ENCODE measurements around the gene PRAME. TPM values are rescaled to one million over a fixed set of nuclear protein-coding genes. Genes with fewer than 3 reads are reported as not detected.

The PRAME gene
- total and polyA plus RNA-seq, 12 donors: 0.22 to 0.49 (median 0.41) TPM; not detected in 8

- no peak for ATAC-seq
- no peak for DNase-seq
- intact Hi-C loops (cut with DNase I): no loop called here
- Histone ChIP-seq H3K4me3 (no peak overlapping the region), H3K4me1 (peaks cover 0 to 5% (median 0%) of the 10 kb centered on the region in 9 donors), H3K9me3 (peaks cover 0 to 4% (median 0%) of the 10 kb centered on the region in 11 donors), H3K36me3 (no peaks in the 10 kb centered on the region), H3K27me3 (peaks cover 0 to 31% (median 21%) of the 10 kb centered on the region in 7 donors), H3K27ac (no peak overlapping the region)
- 81 to 90% methylated on average over 2 of the region's 2 CpGs for WGBS, 2 donors
- TF ChIP-seq CTCF (IDR thresholded peaks at IDR 0.05): no peak
Measured at GRCh38 chr22:22545084-22545483, 14.0 kb downstream of the PRAME start.

DNA sequence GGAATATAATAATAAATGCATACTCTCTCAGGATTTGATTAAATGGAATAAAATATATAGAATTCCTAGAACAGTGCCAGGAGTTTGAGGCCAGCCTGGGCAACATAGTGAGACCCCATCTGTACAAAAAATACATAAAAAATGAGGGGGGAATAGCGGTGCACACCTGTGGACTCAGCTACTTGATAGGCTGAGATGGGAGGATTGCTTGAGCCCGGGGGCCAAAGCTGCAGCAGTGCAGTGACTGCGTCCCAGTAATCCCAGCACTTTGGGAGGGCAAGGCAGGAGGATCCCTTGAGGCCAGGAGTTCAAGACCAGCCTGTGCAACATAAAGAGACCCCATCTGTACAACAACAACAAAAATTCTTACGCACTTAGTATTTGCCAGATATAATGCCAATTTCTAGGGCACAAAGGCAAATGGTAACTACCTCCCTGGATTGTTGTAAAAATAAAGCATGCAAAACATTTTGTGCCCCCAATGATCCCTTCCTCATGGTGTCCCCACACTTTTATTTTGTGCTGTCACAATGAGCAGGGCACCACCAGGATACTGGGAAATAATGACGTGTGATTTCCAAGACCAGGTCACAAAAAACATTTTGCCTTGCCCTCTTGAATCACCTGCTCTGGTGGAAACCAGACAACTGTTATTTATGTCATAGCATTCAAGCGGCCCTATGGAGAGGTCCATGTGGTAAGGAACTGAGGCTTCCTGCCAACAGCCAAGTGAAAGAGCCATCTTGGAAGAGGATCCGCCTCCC lies 20.7 kb downstream of the PRAME start:
- no peak for ATAC-seq
- no peak overlapping the region for H3K4me3 ChIP-seq
- peaks cover 0 to 8% (median 0%) of the 10 kb centered on the region in 11 donors for H3K9me3 ChIP-seq
- no peaks in the 10 kb centered on the region for H3K4me1 ChIP-seq
- no peak for DNase-seq
- H3K27me3 ChIP-seq: peaks cover 0 to 24% (median 14%) of the 10 kb centered on the region in 7 donors
- WGBS, 2 donors: 76 to 80% methylated on average over 7 of the region's 7 CpGs
- intact Hi-C loops (cut with DNase I): no loop called here
- no peak overlapping the region for H3K27ac ChIP-seq
- no peaks in the 10 kb centered on the region for H3K36me3 ChIP-seq
- no peak for TF ChIP-seq CTCF (IDR thresholded peaks at IDR 0.05)

- H3K4me1 ChIP-seq: no peaks in the 10 kb centered on the region
- peaks cover 0 to 18% (median 7%) of the 10 kb centered on the region in 7 donors for H3K27me3 ChIP-seq
- H3K9me3 ChIP-seq: peaks cover 0 to 8% (median 0%) of the 10 kb centered on the region in 11 donors
- H3K36me3 ChIP-seq: no peaks in the 10 kb centered on the region
- ATAC-seq: no peak
- no peak overlapping the region for H3K4me3 ChIP-seq
- WGBS, 2 donors: 20 to 39% methylated on average over 1 of the region's 1 CpG
- no peak for DNase-seq
- intact Hi-C loops (cut with DNase I): no loop called here
- H3K27ac ChIP-seq: no peak overlapping the region
- no peak for TF ChIP-seq CTCF (IDR thresholded peaks at IDR 0.05)
Measured at GRCh38 chr22:22536916-22537315, 22.1 kb downstream of the PRAME start.

DNA sequence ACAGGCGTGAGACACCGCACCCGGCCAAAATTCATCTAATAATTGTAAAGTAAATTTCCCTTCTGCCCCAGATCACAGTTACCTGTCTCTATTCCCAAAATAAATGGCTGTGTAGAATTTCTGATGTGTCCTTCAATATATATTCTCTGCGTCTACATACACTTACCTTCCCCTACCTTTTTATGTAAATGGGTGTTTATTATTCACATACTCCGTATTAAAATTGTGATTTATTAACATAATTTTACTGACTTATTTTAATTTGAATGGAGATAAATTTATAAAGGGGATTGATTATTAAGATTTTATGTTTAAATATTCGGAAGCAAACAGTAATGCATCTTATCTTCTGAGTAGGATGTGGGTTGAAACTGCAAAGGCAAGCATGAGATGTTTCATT lies 22.6 kb downstream of the PRAME start:
- Histone ChIP-seq H3K9me3 (peaks cover 0 to 8% (median 0%) of the 10 kb centered on the region in 11 donors), H3K4me3 (no peak overlapping the region), H3K27ac (no peak overlapping the region), H3K4me1 (no peaks in the 10 kb centered on the region), H3K27me3 (peaks cover 0 to 16% (median 4%) of the 10 kb centered on the region in 7 donors), H3K36me3 (no peaks in the 10 kb centered on the region)
- WGBS, 2 donors: 67 to 79% methylated on average over 6 of the region's 6 CpGs
- intact Hi-C loops (cut with DNase I): no loop called here
- ATAC-seq (no peak), DNase-seq (no peak)
- TF ChIP-seq CTCF (IDR thresholded peaks at IDR 0.05): no peak
